GM23248 (cell line): Measurements from ENCODE around the gene PLK5. TPM values are rescaled to one million over a fixed set of nuclear protein-coding genes. Genes with fewer than 3 reads are reported as not detected.

Experiments
- DNase-seq: peaks from one replicate; pipeline ENCODE4 v3.0.0-alpha.2; 2015
- H2AFZ ChIP-seq: fragments of 200-600 bp; sonication (generic); 2 replicates; pipeline ENCODE4 v1.6.1; 2016; ENCODE audit warnings: antibody characterized with exemption
- H3F3A ChIP-seq: fragments of 200-600 bp; sonication (generic); 2 replicates; pipeline ENCODE4 v1.6.1; 2016; ENCODE audit warnings: mild to moderate bottlenecking, antibody characterized with exemption, mixed run types; ENCODE audit not compliant: insufficient read depth
- H3K27ac ChIP-seq: fragments of 200-600 bp; sonication (generic); 2 replicates; pipeline ENCODE4 v1.5.1; 2016; ENCODE audit warnings: mild to moderate bottlenecking
- H3K27me3 ChIP-seq: fragments of 200-600 bp; sonication (generic); replicated peaks from 2 replicates; pipeline ENCODE4 v1.6.1; 2016; ENCODE audit warnings: mild to moderate bottlenecking; ENCODE audit not compliant: insufficient read depth
- H3K36me3 ChIP-seq: fragments of 200-600 bp; sonication (generic); 2 replicates; pipeline ENCODE4 v1.6.1; 2016; ENCODE audit warnings: low read depth, mild to moderate bottlenecking
- H3K4me1 ChIP-seq: fragments of 200-600 bp; sonication (generic); 2 replicates; pipeline ENCODE4 v1.6.1; 2016; ENCODE audit warnings: mild to moderate bottlenecking; ENCODE audit not compliant: insufficient read depth
- H3K4me2 ChIP-seq: fragments of 200-600 bp; sonication (generic); one replicate; pipeline ENCODE4 v1.6.1; 2016; ENCODE audit warnings: mild to moderate bottlenecking; ENCODE audit not compliant: unreplicated experiment
- H3K4me3 ChIP-seq: fragments of 200-600 bp; sonication (generic); 2 replicates; pipeline ENCODE4 v1.5.1; 2016; ENCODE audit warnings: mild to moderate bottlenecking
- H3K79me2 ChIP-seq: fragments of 200-600 bp; sonication (generic); 2 replicates; pipeline ENCODE4 v1.6.1; 2016; ENCODE audit warnings: mild to moderate bottlenecking; ENCODE audit not compliant: insufficient read depth
- H3K9ac ChIP-seq: fragments of 200-600 bp; sonication (generic); 2 replicates; pipeline ENCODE4 v1.6.1; 2016; ENCODE audit warnings: mild to moderate bottlenecking
- H3K9me2 ChIP-seq: fragments of 200-600 bp; sonication (generic); 2 replicates; pipeline ENCODE4 v1.6.1; 2016; ENCODE audit warnings: mixed run types, mild to moderate bottlenecking, moderate library complexity; ENCODE audit not compliant: insufficient read depth
- H3K9me3 ChIP-seq: fragments of 200-600 bp; sonication (generic); one replicate; pipeline ENCODE4 v1.6.1; 2017; ENCODE audit warnings: low read depth
- H4K20me1 ChIP-seq: fragments of 200-600 bp; sonication (generic); 2 replicates; pipeline ENCODE4 v1.6.0; 2016; ENCODE audit not compliant: insufficient read depth
- EZH2 ChIP-seq: fragments of 200-600 bp; sonication (generic); IDR thresholded peaks from 2 replicates; pipeline ENCODE4 v1.6.1; 2018; ENCODE audit warnings: antibody characterized with exemption, mild to moderate bottlenecking; ENCODE audit not compliant: insufficient read depth, poor library complexity, severe bottlenecking
- EZH2phosphoT487 ChIP-seq: fragments of 200-600 bp; sonication (generic); IDR thresholded peaks from 2 replicates; pipeline ENCODE4 v1.6.1; 2018; ENCODE audit warnings: antibody characterized with exemption, moderate library complexity, mild to moderate bottlenecking, low read depth; ENCODE audit not compliant: insufficient read depth
- WGBS, 2 experiments: methylation state at CpG; one replicate each; pipeline ENCODE4 v1.1.6; 2015 to 2017; ENCODE audit warnings: low lambda C conversion rate in 2 of 2, low coverage in 1 of 2; ENCODE audit errors: missing lambda C conversion rate in 2 of 2; 5-methylcytosine and 5-hydroxymethylcytosine counted together
- in situ Hi-C: fragments of 300-500 bp; cut with MboI; formaldehyde crosslinking; loops from 2 replicates; pipeline ENCODE4 v1.15.0; 2020
- polyA plus RNA-seq: library from polyadenylated mRNA; unstranded; fragments of >200 nt; fragmentation: Nextera tagmentation; extraction: Ambion mirVana; gene quantifications from 2 replicates; pipeline ENCODE4 v1.2.1, GENCODE V29; 2016
- total RNA-seq: library from RNA; depleted of rRNA; stranded (reverse); fragments of >200 nt; shearing (Covaris generic); gene quantifications from 2 replicates; pipeline ENCODE4 v1.2.3, GENCODE V29; 2014

The PLK5 gene
- total and polyA plus RNA-seq, 2 experiments from 2014 or later = not detected

GRCh38 chr19:1508507-1508856 is 15.4 kb upstream of the PLK5 start:
- H3K4me2 ChIP-seq = peak overlapping the region; percentile 34
- in situ Hi-C loops = no loop called here

GRCh38 chr19:1509602-1510441 is 14.1 kb upstream of the PLK5 start:
- Histone ChIP-seq H3K9me3 (no peaks in the 10 kb centered on the region), H3K27me3 (no peaks in the 10 kb centered on the region), H3K9me2 (no peaks in the 10 kb centered on the region), H3F3A (peaks cover 14% of the 10 kb centered on the region; the same call in 1 of the 2 replicates), H4K20me1 (no peaks in the 10 kb centered on the region), H3K4me2 (no peak overlapping the region), H3K9ac (no peak overlapping the region), H3K36me3 (no peaks in the 10 kb centered on the region), H3K79me2 (peaks cover 7% of the 10 kb centered on the region; the same call in 1 of the 2 replicates), H3K4me1 (no peaks in the 10 kb centered on the region), H3K4me3 (no peak overlapping the region), H3K27ac (no peak overlapping the region), H2AFZ (no peak overlapping the region)
- DNase-seq = no peak
- TF ChIP-seq EZH2phosphoT487 = no peak
- TF ChIP-seq EZH2 = no peak
- in situ Hi-C loops = no loop called here
- 65 to 67% methylated on average over 9 to 11 of the region's 11 CpGs for WGBS, 2 experiments

More at GRCh38 chr19:1508507-1508856, 15.4 kb upstream of the PLK5 start:
- 0 out of 2 replicates have a peak overlapping the region, but pooled peaks have one; percentile 27 for H3K27ac ChIP-seq
- peaks cover 7% of the 10 kb centered on the region; the same call in 1 of the 2 replicates for H3K79me2 ChIP-seq
- H2AFZ ChIP-seq = no peak overlapping the region
- H3K27me3 ChIP-seq = no peaks in the 10 kb centered on the region
- no peaks in the 10 kb centered on the region for H3K36me3 ChIP-seq
- DNase-seq = no peak
- no peaks in the 10 kb centered on the region for H3K9me3 ChIP-seq
- peaks cover 14% of the 10 kb centered on the region; the same call in 1 of the 2 replicates for H3F3A ChIP-seq
- no peaks in the 10 kb centered on the region for H4K20me1 ChIP-seq
- WGBS, 2 experiments = 41 to 47% methylated on average over 9 to 12 of the region's 12 CpGs
- no peak overlapping the region for H3K9ac ChIP-seq
- no peaks in the 10 kb centered on the region for H3K9me2 ChIP-seq
- H3K4me1 ChIP-seq = no peaks in the 10 kb centered on the region
- TF ChIP-seq EZH2phosphoT487 = no peak
- TF ChIP-seq EZH2 = no peak
- 0 out of 2 replicates have a peak overlapping the region, but pooled peaks have one; percentile 16 for H3K4me3 ChIP-seq

DNA sequence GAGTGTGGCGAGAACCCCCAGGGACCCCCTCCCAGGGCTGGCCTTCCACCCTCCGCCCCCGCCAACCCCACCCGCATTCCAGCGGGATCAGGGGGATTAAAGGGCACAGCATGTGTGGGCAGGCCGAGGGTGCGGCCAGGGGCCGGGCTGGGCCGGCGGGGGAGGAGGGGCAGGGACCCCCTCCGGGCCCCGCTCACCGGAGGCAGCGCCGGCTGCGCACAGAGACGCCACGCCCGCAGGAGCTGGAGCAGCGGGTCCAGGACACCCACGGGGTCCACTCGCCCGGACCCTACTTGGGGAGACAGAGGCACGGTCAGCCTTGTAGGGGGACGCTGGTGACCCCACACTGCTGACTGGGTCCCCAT is 13.5 kb upstream of the PLK5 start:
- Histone ChIP-seq H2AFZ (no peak overlapping the region), H3K9ac (no peak overlapping the region), H3K9me2 (no peaks in the 10 kb centered on the region), H3K4me2 (no peak overlapping the region), H3K4me3 (no peak overlapping the region), H4K20me1 (no peaks in the 10 kb centered on the region), H3K79me2 (peaks cover 7% of the 10 kb centered on the region; the same call in 1 of the 2 replicates), H3K27ac (no peak overlapping the region), H3K27me3 (no peaks in the 10 kb centered on the region), H3K36me3 (no peaks in the 10 kb centered on the region), H3K9me3 (no peaks in the 10 kb centered on the region), H3K4me1 (no peaks in the 10 kb centered on the region), H3F3A (peaks cover 14% of the 10 kb centered on the region; the same call in 1 of the 2 replicates)
- DNase-seq = no peak
- in situ Hi-C loops = no loop called here
- no peak for TF ChIP-seq EZH2phosphoT487
- no peak for TF ChIP-seq EZH2
- whole genome bisulfite sequencing, 2 experiments = 80% methylated on average over 1 to 23 of the region's 25 CpGs

GRCh38 chr19:1510807-1511206 is 13.1 kb upstream of the PLK5 start:
- H3K4me3 ChIP-seq = no peak overlapping the region
- WGBS, 2 experiments = 79 to 90% methylated on average over 6 to 9 of the region's 9 CpGs
- H3K9ac ChIP-seq = no peak overlapping the region
- in situ Hi-C loops = no loop called here
- H3K4me2 ChIP-seq = no peak overlapping the region
- H3K27me3 ChIP-seq = no peaks in the 10 kb centered on the region
- peaks cover 7% of the 10 kb centered on the region; the same call in 1 of the 2 replicates for H3K79me2 ChIP-seq
- no peaks in the 10 kb centered on the region for H3K4me1 ChIP-seq
- no peaks in the 10 kb centered on the region for H3K36me3 ChIP-seq
- peaks cover 14% of the 10 kb centered on the region; the same call in 1 of the 2 replicates for H3F3A ChIP-seq
- H3K9me3 ChIP-seq = no peaks in the 10 kb centered on the region
- TF ChIP-seq EZH2 = no peak
- no peak for TF ChIP-seq EZH2phosphoT487
- no peak for DNase-seq
- no peaks in the 10 kb centered on the region for H4K20me1 ChIP-seq
- H3K9me2 ChIP-seq = no peaks in the 10 kb centered on the region
- no peak overlapping the region for H3K27ac ChIP-seq
- H2AFZ ChIP-seq = no peak overlapping the region
